K562 (cell line): ENCODE measurements around the gene RNF217. TPM values are rescaled to one million over a fixed set of nuclear protein-coding genes. Genes with fewer than 3 reads are reported as not detected.

ENCODE experiments used
- ATAC-seq: fragments of 200-7000 bp; cut with Tn5 transposase; 3 replicates; pipeline ENCODE4 v1.9.1; 2020; ENCODE audit warnings: moderate library complexity
- BruUV-seq: library from RNA; stranded (reverse); fragments of 400-500 nt; replicated peaks from 2 replicates; lab custom pipeline; 2021; lab: Mats Ljungman, UMichigan
- CTCF ChIA-PET: fragments of 300-600 bp; formaldehyde crosslinking; extraction: SDS; loops from one replicate; lab custom pipeline; 2021; ENCODE audit warnings: low intra/inter-chr PET ratio; lab: Yijun Ruan, JAX
- POLR2A ChIA-PET: fragments of 300-600, 350-650 bp; sonication (Branson Sonifier 250); formaldehyde crosslinking; extraction: SDS; loops from one replicate; lab custom pipeline; 2021; ENCODE audit warnings: antibody characterized with exemption, inconsistent platforms; lab: Yijun Ruan, JAX
- DNase-seq, 4 experiments: peaks; one replicate each; pipeline versions ENCODE4 v3.0.0 to v3.0.0-alpha.2; 2011 to 2018; ENCODE audit warnings: low spot score in 3 of 4, mixed read lengths in 3 of 4; ENCODE audit errors: extremely low read depth in 1 of 4
- FAIRE-seq: peaks from 2 replicates; lab custom pipeline; 2011; peaks lifted over from hg19 to GRCh38; lab: Jason Lieb, UNC
- H2AFZ ChIP-seq: 2 replicates; pipeline ENCODE4 v1.6.0; 2011; ENCODE audit warnings: low read depth, low read length, control low read depth, inconsistent platforms
- H3K27ac ChIP-seq: fragments of 200-600 bp; 3 replicates; pipeline ENCODE4 v1.8.0; 2011; ENCODE audit warnings: low read depth, mild to moderate bottlenecking, control low read depth, inconsistent platforms, low read length, moderate library complexity, mixed read lengths; ENCODE audit errors: extremely low read depth
- H3K27me3 ChIP-seq, 2 experiments: fragments of 300-600 bp in 1 of 2; 2 replicates in 1 of 2; 3 replicates in 1 of 2; pipeline versions ENCODE4 v1.6.0 to v1.8.0; 2011; ENCODE audit warnings: inconsistent platforms in 2 of 2, low read length in 2 of 2, mild to moderate bottlenecking in 1 of 2, mixed read lengths in 1 of 2, moderate library complexity in 1 of 2; ENCODE audit not compliant: control insufficient read depth in 2 of 2, insufficient read depth in 2 of 2
- H3K36me3 ChIP-seq: fragments of 300-600 bp; 3 replicates; pipeline ENCODE4 v1.8.0; 2011; ENCODE audit warnings: mild to moderate bottlenecking, low read length, inconsistent platforms; ENCODE audit not compliant: control insufficient read depth, insufficient read depth
- H3K4me1 ChIP-seq, 2 experiments: fragments of 200-600 bp in 1 of 2; replicated peaks in 1 of 2; 2 replicates in 1 of 2; 3 replicates in 1 of 2; pipeline versions ENCODE4 v1.5.1 to v1.8.0; 2011; ENCODE audit warnings: inconsistent platforms in 2 of 2, low read length in 2 of 2, mild to moderate bottlenecking in 1 of 2, mixed read lengths in 1 of 2, moderate library complexity in 1 of 2; ENCODE audit not compliant: control insufficient read depth in 2 of 2, insufficient read depth in 2 of 2
- H3K4me2 ChIP-seq: 2 replicates; pipeline ENCODE4 v1.6.1; 2011; ENCODE audit warnings: low read length, control low read depth, inconsistent platforms, mixed read lengths; ENCODE audit not compliant: insufficient read depth
- H3K4me3 ChIP-seq: fragments of 200-600 bp; sonication (generic), shearing (Covaris generic); 2 replicates; pipeline ENCODE4 v1.5.1; 2016; ENCODE audit warnings: control low read depth, inconsistent platforms
- H3K79me2 ChIP-seq: fragments of 200-600 bp; 3 replicates; pipeline ENCODE4 v1.8.0; 2011; ENCODE audit warnings: low read length, inconsistent platforms; ENCODE audit not compliant: control insufficient read depth, insufficient read depth
- H3K9ac ChIP-seq, 2 experiments: 2 replicates each; pipeline versions ENCODE4 v1.6.0 to v1.6.1; 2011; ENCODE audit warnings: low read depth in 2 of 2, low read length in 2 of 2, control low read depth in 1 of 2, inconsistent platforms in 1 of 2, mild to moderate bottlenecking in 1 of 2, mixed read lengths in 1 of 2; ENCODE audit not compliant: insufficient read depth in 1 of 2
- H3K9me1 ChIP-seq: one replicate; pipeline ENCODE4 v1.6.0; 2011; ENCODE audit warnings: inconsistent platforms, mild to moderate bottlenecking, low read length, moderate library complexity; ENCODE audit not compliant: control insufficient read depth, insufficient read depth
- H3K9me3 ChIP-seq: replicated peaks from 2 replicates; pipeline ENCODE4 v1.5.1; 2011; ENCODE audit warnings: low read depth, low read length, inconsistent platforms; ENCODE audit not compliant: control insufficient read depth, insufficient read depth
- H4K20me1 ChIP-seq: replicated peaks from 2 replicates; pipeline ENCODE4 v1.6.1; 2011; ENCODE audit warnings: low read length, inconsistent platforms, mixed read lengths; ENCODE audit not compliant: control insufficient read depth, insufficient read depth
- BRD4 ChIP-seq: fragments of 200-600 bp; sonication (generic); IDR thresholded peaks from 2 replicates; pipeline ENCODE4 v1.6.1; 2017; ENCODE audit warnings: inconsistent platforms
- CBX2 ChIP-seq: fragments of 200-600 bp; sonication (generic); IDR thresholded peaks from one replicate; pipeline ENCODE4 v1.6.1; 2012; ENCODE audit warnings: mild to moderate bottlenecking, low read length, inconsistent platforms; ENCODE audit not compliant: insufficient read depth, poor library complexity, severe bottlenecking
- ELF4 ChIP-seq: fragments of 450-650 bp; formaldehyde crosslinking; IDR thresholded peaks from 2 replicates; pipeline ENCODE4 v1.4.0; 2022; ENCODE audit warnings: missing genetic modification characterization
- ETS1 ChIP-seq: conservative IDR thresholded peaks from 2 replicates; pipeline ENCODE4 v1.6.1; 2011; ENCODE audit warnings: low read depth, mild to moderate bottlenecking, low read length; ENCODE audit not compliant: control insufficient read depth
- FOXK1 ChIP-seq: sonication (generic); formaldehyde crosslinking; IDR thresholded peaks from 2 replicates; pipeline ENCODE4 v1.8.0; 2022; ENCODE audit warnings: missing genetic modification reagents, mild to moderate bottlenecking, borderline replicate concordance
- FOXP1 ChIP-seq: sonication (generic); formaldehyde crosslinking; IDR thresholded peaks from 2 replicates; pipeline ENCODE4 v1.8.0; 2022; ENCODE audit warnings: mild to moderate bottlenecking, missing genetic modification reagents
- GABPB1 ChIP-seq: sonication (generic); formaldehyde crosslinking; IDR thresholded peaks from 2 replicates; pipeline ENCODE4 v1.8.0; 2022; ENCODE audit warnings: mild to moderate bottlenecking, missing genetic modification reagents
- HDAC1 ChIP-seq, 2 experiments: fragments of 450-650 bp; IDR thresholded peaks; 2 replicates each; pipeline ENCODE4 v1.6.1; 2016 to 2017; ENCODE audit warnings: inconsistent platforms in 1 of 2, mild to moderate bottlenecking in 1 of 2, moderate library complexity in 1 of 2
- HDAC2 ChIP-seq: fragments of 450-650 bp; IDR thresholded peaks from 2 replicates; pipeline ENCODE4 v1.6.1; 2016; ENCODE audit warnings: mild to moderate bottlenecking
- JUNB ChIP-seq: fragments of 450-650 bp; formaldehyde crosslinking; conservative IDR thresholded peaks from 2 replicates; pipeline ENCODE4 v1.4.0; 2020; ENCODE audit warnings: mild to moderate bottlenecking
- LEF1 ChIP-seq: fragments of 450-650 bp; IDR thresholded peaks from 2 replicates; pipeline ENCODE4 v1.6.1; 2016; ENCODE audit warnings: mild to moderate bottlenecking
- MAFG ChIP-seq: fragments of 450-650 bp; conservative IDR thresholded peaks from 2 replicates; pipeline ENCODE4 v1.6.1; 2016; ENCODE audit warnings: missing genetic modification characterization, missing compliant biosample characterization
- NFRKB ChIP-seq: fragments of 450-650 bp; IDR thresholded peaks from 2 replicates; pipeline ENCODE4 v1.6.1; 2016; ENCODE audit warnings: low read depth
- NFYB ChIP-seq: IDR thresholded peaks from 2 replicates; pipeline ENCODE4 v1.6.1; 2011; ENCODE audit warnings: mild to moderate bottlenecking, moderate library complexity; ENCODE audit not compliant: insufficient read length; ENCODE audit errors: extremely low read depth
- NRF1 ChIP-seq, 2 experiments: fragments of 450-650 bp; IDR thresholded peaks in 1 of 2; conservative IDR thresholded peaks in 1 of 2; 2 replicates each; pipeline ENCODE4 v1.6.1; 2014; ENCODE audit warnings: mild to moderate bottlenecking in 2 of 2
- PKNOX1 ChIP-seq: fragments of 450-650 bp; IDR thresholded peaks from 2 replicates; pipeline ENCODE4 v1.6.1; 2016
- RBBP5 ChIP-seq: fragments of 200-600 bp; sonication (generic); IDR thresholded peaks from 2 replicates; pipeline ENCODE4 v1.6.1; 2012; ENCODE audit warnings: borderline replicate concordance, mild to moderate bottlenecking, low read length, control low read depth, inconsistent platforms; ENCODE audit not compliant: insufficient read depth, poor library complexity, severe bottlenecking
- SMAD2 ChIP-seq: fragments of 150-350 bp; IDR thresholded peaks from 2 replicates; pipeline ENCODE4 v1.6.1; 2014; ENCODE audit warnings: low read depth, mild to moderate bottlenecking, low read length
- SMARCA5 ChIP-seq: fragments of 450-650 bp; IDR thresholded peaks from 2 replicates; pipeline ENCODE4 v1.6.1; 2016
- THRAP3 ChIP-seq: fragments of 450-650 bp; IDR thresholded peaks from 2 replicates; pipeline ENCODE4 v1.6.1; 2016; ENCODE audit warnings: mild to moderate bottlenecking, inconsistent platforms, borderline replicate concordance
- ZC3H4 ChIP-seq: sonication (generic); formaldehyde crosslinking; IDR thresholded peaks from 2 replicates; pipeline ENCODE4 v1.9.0; 2021; ENCODE audit warnings: missing genetic modification reagents, borderline replicate concordance
- ZEB2 ChIP-seq: fragments of 450-650 bp; IDR thresholded peaks from 2 replicates; pipeline ENCODE4 v1.6.1; 2016
- ZNF408 ChIP-seq: fragments of 250-450 bp; sonication (Bioruptor Pico); IDR thresholded peaks from 2 replicates; pipeline ENCODE4 v1.4.0; 2020; ENCODE audit warnings: low read depth, mild to moderate bottlenecking, moderate library complexity
- ZNF561 ChIP-seq: fragments of 450-650 bp; formaldehyde crosslinking; conservative IDR thresholded peaks from 2 replicates; pipeline ENCODE4 v1.4.0; 2020; ENCODE audit warnings: mild to moderate bottlenecking, moderate library complexity
- WGBS: fragments of 100-300 bp; shearing (Covaris generic); methylation state at CpG from one replicate; pipeline ENCODE4 v1.1.6; 2016; ENCODE audit warnings: low coverage, mixed read lengths; ENCODE audit not compliant: insufficient coverage; ENCODE audit errors: missing lambda C conversion rate; 5-methylcytosine and 5-hydroxymethylcytosine counted together
- in situ Hi-C: fragments of 300-500 bp; cut with MboI; formaldehyde crosslinking; loops from 4 replicates; pipeline ENCODE4 v1.15.0; 2018; ENCODE audit warnings: inconsistent platforms, mixed read lengths
- intact Hi-C: fragments of 100-400 bp; cut with micrococcal nuclease; formaldehyde crosslinking; loops from 2 replicates; pipeline ENCODE4 v1.14.2; 2022
- polyA plus RNA-seq, 8 experiments: library from polyadenylated mRNA; depleted of rRNA in 4 of 8; stranded (reverse) in 5 of 8; unstranded in 3 of 8; fragments of >200 nt; fragmentation: Nextera tagmentation in 2 of 8; fragmentation: Illumina TruSeq in 1 of 8; extraction: Ambion mirVana in 2 of 8; extraction: Trizol in 1 of 8; gene quantifications; 2 replicates each; pipeline versions ENCODE4 v1.2.1 to v1.2.3, GENCODE V29; 2011 to 2014; ENCODE audit warnings: inconsistent platforms in 1 of 8, missing spikeins in 1 of 8
- total RNA-seq, 7 experiments: library from RNA; depleted of rRNA in 6 of 7; stranded (reverse); fragments of >200 nt in 6 of 7; fragmentation: Illumina TruSeq in 2 of 7; extraction: Trizol in 2 of 7; gene quantifications; 2 replicates each; pipeline versions ENCODE4 v1.2.1 to v1.2.3, GENCODE V29; 2011 to 2021; ENCODE audit warnings: low replicate concordance in 1 of 7

Gene RNF217
- total and polyA plus RNA-seq, 9 of the 15 experiments (the other 6 are each of a cell fraction or from before 2014, with no cell fraction given): 2.9 to 25.6 (median 12.0) TPM

- no TSS peak for BruUV-seq
- Histone ChIP-seq H3K36me3 (no peaks in the 10 kb centered on the region), H3K27ac (peak overlapping the region; percentile 48; the same call in 1 of the 3 replicates), H3K4me1 (peaks cover 20 to 28% of the 10 kb centered on the region in 2 experiments), H2AFZ (no peak overlapping the region), H3K79me2 (peaks cover 33% of the 10 kb centered on the region), H3K9ac (no peak overlapping the region), H3K27me3 (no peaks in the 10 kb centered on the region), H3K9me1 (no peaks in the 10 kb centered on the region), H3K9me3 (no peaks in the 10 kb centered on the region), H3K4me3 (no peak overlapping the region), H4K20me1 (no peaks in the 10 kb centered on the region), H3K4me2 (no peak overlapping the region)
- in situ Hi-C loops (no loop called here), intact Hi-C loops (no loop called here)
- ATAC-seq: no peak
- WGBS: 18% methylated on average over 1 of the region's 1 CpG
- FAIRE-seq: peak; percentile 23
- ChIA-PET CTCF (no interaction called here), POLR2A (no interaction called here)
- DNase-seq: peak in 2 of 4 experiments; percentile 22 to 64
- TF ChIP-seq HDAC2: peak; percentile 45; the same call in 1 of the 2 replicates
- TF ChIP-seq ELF4 (CRISPR knock-in tag): no peak
- no peak for TF ChIP-seq SMAD2
- TF ChIP-seq HDAC1 (IDR thresholded peaks at IDR 0.05): no peak
- TF ChIP-seq ZEB2: no peak
- 0 out of 2 replicates have a peak, but pooled peaks have one; percentile 38 for TF ChIP-seq LEF1
- TF ChIP-seq MAFG: peak; percentile 93
- no peak for TF ChIP-seq SMARCA5
- TF ChIP-seq FOXK1 (CRISPR knock-in tag): no peak
- TF ChIP-seq GABPB1 (CRISPR knock-in tag): no peak
- TF ChIP-seq ETS1: no peak
- TF ChIP-seq ZNF408 (CRISPR knock-in tag): no peak
- TF ChIP-seq NRF1 (conservative IDR thresholded peaks at IDR 0.05 in 1 of 2, IDR thresholded peaks at IDR 0.05 in 1 of 2): no peak
- TF ChIP-seq NFYB: no peak
- TF ChIP-seq BRD4: no peak
- TF ChIP-seq PKNOX1: peak; percentile 88
- no peak for TF ChIP-seq CBX2
- no peak for TF ChIP-seq RBBP5
- TF ChIP-seq ZC3H4 (CRISPR knock-in tag): no peak
- TF ChIP-seq THRAP3: no peak
- TF ChIP-seq NFRKB: no peak
- TF ChIP-seq JUNB (CRISPR knock-in tag): peak; percentile 43; the same call in 1 of the 2 replicates
- TF ChIP-seq ZNF561: no peak
- no peak for TF ChIP-seq FOXP1 (CRISPR knock-in tag)
These were observed 3.4 kb upstream of the RNF217 start for GRCh38 chr6:124958759-124959354.
